Pancreas (tissue), 10 donors: ENCODE results near the gene HABP2. TPM values are rescaled to one million over a fixed set of nuclear protein-coding genes. Genes with fewer than 3 reads are reported as not detected.

ENCODE experiments used
- ATAC-seq, 4 donors: fragments of 200-7000 bp; cut with Tn5 transposase; one replicate each; pipeline versions ENCODE4 v1.8.0 to v1.9.1; 2020; ENCODE audit warnings: mild to moderate bottlenecking in 4 of 4, moderate library complexity in 4 of 4
- DNase-seq, 6 donors: peaks; one replicate each; pipeline ENCODE4 v3.0.0-alpha.2; 2020
- FAIRE-seq: peaks from 2 replicates; lab custom pipeline; 2012; peaks lifted over from hg19 to GRCh38; lab: Jason Lieb, UNC
- H3K27ac ChIP-seq, 4 donors: fragments of 200-600 bp; sonication (generic); 1 replicate in 3 of 4; 2 replicates in 1 of 4; pipeline versions ENCODE4 v1.5.0 to v1.8.0; 2020
- H3K27me3 ChIP-seq, 4 donors: fragments of 200-600 bp; one replicate each; pipeline ENCODE4 v1.8.0; 2021
- H3K36me3 ChIP-seq, 3 donors: fragments of 200-600 bp; sonication (generic) in 1 of 3; one replicate each; pipeline versions ENCODE4 v1.5.0 to v1.8.0; 2020 to 2021
- H3K4me1 ChIP-seq, 3 donors: fragments of 200-600 bp; one replicate each; pipeline ENCODE4 v1.8.0; 2021
- H3K4me3 ChIP-seq, 4 donors: fragments of 200-600 bp; sonication (generic) in 2 of 4; one replicate each; pipeline versions ENCODE4 v1.5.0 to v1.8.0; 2020 to 2021
- H3K9me3 ChIP-seq, 4 donors: fragments of 200-600 bp; one replicate each; pipeline ENCODE4 v1.8.0; 2021
- WGBS, 2 donors: extraction: QIAGEN DNeasy Blood & Tissue Kit; methylation state at CpG; one replicate each; pipeline ENCODE4 v1.1.7; 2013; 5-methylcytosine and 5-hydroxymethylcytosine counted together
- intact Hi-C, 3 donors: fragments of 100-400 bp; cut with DNase I; formaldehyde crosslinking; loops; one replicate each; pipeline versions ENCODE4 v1.11.1 to v1.14.2; 2022
- polyA plus RNA-seq, 2 donors: library from polyadenylated mRNA; stranded (reverse); fragments of 200-250 nt; gene quantifications; one replicate each; pipeline ENCODE4 v1.2.3, GENCODE V29; 2013
- total RNA-seq, 6 donors: library from RNA; stranded (reverse); fragmentation: NEBNext Ultra II Directional in 4 of 6; extraction: Animal tissue kit (Norgen Biotek cat#: 25700) in 4 of 6; gene quantifications; one replicate each; pipeline versions ENCODE4 v1.2.1 to v1.2.4, GENCODE V29; 2021 to 2023
- TF ChIP-seq, protein P1 (sequence below), 4 donors: fragments of 200-600 bp; sonication (generic) in 3 of 4; IDR thresholded peaks; one replicate each; pipeline versions ENCODE4 v1.5.0 to v1.8.0; 2021; ENCODE audit warnings: antibody characterized with exemption in 4 of 4
- donor health status: healthy with polysubstance abuse.
- donor health status: DM: no; HTN: no; CAD: no; lungs with moderate emphysema.
- donor health status: DM: no; HTN: no; CAD: no.
- donor health status: control.
- donor health status: control.
- donor health status: Bipolar disorder and iron deficiency.
- donor health status: DM: yes; HTN: yes; CAD: no.
- donor health status: DM: no; HTN: no; CAD: no.
- donor health status: DM: no; HTN: no; CAD: no.
- donor health status: DM: yes; HTN: yes; CAD: no.

Gene HABP2
- total and polyA plus RNA-seq, 8 donors, result 8.8 to 51.7 (median 14.0) TPM

DNA sequence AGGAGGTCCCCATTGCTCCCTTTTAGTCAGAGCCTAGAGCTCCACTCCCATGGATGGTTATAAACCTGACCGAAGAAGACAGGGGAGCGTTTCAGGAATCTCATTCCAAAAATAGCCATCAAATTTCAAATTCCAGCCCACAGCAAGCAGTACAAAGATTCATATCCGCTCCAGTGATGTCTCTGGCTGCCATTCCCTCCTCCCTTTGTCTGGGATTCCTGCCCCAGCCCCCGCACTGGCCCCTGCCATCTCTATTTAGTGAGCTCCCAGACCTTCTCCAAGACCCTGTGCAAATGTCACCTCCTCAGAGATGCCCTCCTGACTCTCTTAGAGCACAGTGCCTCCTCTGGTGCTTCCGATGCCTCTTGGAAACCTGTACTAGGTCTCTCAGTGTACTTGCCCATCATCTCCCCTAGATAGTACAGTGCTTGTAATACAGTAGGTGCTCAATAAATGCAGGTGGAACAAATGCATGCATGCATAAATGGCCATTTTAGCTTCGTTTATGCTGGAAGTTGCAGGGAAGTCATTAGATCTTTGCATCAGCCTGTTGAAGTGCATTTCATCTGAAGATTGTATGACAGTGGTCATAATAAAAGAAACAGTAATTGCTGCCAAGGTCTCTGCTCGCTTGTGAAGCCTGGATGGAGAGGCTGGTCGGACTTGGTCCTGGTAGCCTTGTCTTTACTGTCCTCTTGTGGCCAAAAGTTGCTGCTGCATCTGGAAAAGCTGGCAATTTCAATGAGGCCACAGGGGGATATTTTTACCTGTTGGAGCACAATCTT, 32.0 kb upstream of the HABP2 start:
- no peak overlapping the region for H3K27ac ChIP-seq
- ATAC-seq (peak; percentile 86 to 96 (median 93)), FAIRE-seq (peak; percentile 75), DNase-seq (peak in 5 of 6 donors; percentile 56 to 84 (median 68))
- no peaks in the 10 kb centered on the region for H3K9me3 ChIP-seq
- intact Hi-C loops, result loop anchor here in 1 of 3 donors (5.0 kb wide), 1 partner anchor 46 kb away; no protein-coding TSS in a partner anchor
- H3K36me3 ChIP-seq, result no peaks in the 10 kb centered on the region
- WGBS, 2 donors, result 46 to 52% methylated on average over 8 of the region's 8 CpGs
- TF ChIP-seq, protein P1, sequence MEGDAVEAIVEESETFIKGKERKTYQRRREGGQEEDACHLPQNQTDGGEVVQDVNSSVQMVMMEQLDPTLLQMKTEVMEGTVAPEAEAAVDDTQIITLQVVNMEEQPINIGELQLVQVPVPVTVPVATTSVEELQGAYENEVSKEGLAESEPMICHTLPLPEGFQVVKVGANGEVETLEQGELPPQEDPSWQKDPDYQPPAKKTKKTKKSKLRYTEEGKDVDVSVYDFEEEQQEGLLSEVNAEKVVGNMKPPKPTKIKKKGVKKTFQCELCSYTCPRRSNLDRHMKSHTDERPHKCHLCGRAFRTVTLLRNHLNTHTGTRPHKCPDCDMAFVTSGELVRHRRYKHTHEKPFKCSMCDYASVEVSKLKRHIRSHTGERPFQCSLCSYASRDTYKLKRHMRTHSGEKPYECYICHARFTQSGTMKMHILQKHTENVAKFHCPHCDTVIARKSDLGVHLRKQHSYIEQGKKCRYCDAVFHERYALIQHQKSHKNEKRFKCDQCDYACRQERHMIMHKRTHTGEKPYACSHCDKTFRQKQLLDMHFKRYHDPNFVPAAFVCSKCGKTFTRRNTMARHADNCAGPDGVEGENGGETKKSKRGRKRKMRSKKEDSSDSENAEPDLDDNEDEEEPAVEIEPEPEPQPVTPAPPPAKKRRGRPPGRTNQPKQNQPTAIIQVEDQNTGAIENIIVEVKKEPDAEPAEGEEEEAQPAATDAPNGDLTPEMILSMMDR (IDR thresholded peaks at IDR 0.05), result peak; percentile 86 to 94 (median 93)
- H3K4me3 ChIP-seq, result no peak overlapping the region
- H3K27me3 ChIP-seq, result no peaks in the 10 kb centered on the region
- H3K4me1 ChIP-seq, result peaks cover 0 to 4% (median 0%) of the 10 kb centered on the region in 3 donors

DNA sequence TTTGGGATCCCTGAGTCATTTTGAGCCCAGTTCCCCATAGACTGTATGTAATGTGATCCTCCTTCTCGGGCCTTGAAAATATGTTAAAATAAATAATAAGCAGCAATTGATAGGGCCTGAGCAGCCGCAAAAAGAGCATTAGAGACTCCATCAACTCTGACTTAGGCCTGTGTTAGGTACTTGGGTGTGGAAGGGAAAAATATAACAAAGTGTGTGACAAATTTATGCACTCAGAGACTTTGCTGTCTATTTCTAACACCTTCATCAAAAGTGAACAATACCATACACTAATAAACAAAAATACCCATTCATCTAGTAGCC, 31.4 kb upstream of the HABP2 start:
- intact Hi-C loops, result loop anchor here in 1 of 3 donors (5.0 kb wide), 1 partner anchor 46 kb away; no protein-coding TSS in a partner anchor
- whole genome bisulfite sequencing, 2 donors, result 49 to 52% methylated on average over 2 of the region's 2 CpGs
- no peak overlapping the region for H3K27ac ChIP-seq

DNA sequence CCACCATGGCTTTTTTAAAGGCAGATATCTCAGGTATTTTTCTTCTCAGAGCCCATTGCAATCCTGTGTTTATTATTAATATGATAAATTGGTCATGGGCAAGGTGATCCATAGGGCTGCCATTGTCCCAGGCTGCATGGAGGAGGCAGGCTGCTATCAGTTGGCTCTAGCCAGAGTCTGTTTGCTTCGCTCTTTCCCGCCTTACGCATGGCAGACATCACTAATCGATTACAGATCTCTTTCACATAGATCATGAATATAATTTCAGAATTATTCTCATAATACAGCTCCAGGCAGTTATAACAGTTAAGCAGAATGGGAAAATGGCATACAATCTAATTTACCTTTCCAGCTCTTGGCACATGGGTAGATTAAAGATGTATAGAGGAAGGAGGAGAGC, 30.4 kb upstream of the HABP2 start:
- Histone ChIP-seq H3K9me3 (no peaks in the 10 kb centered on the region), H3K4me1 (peaks cover 0 to 4% (median 0%) of the 10 kb centered on the region in 3 donors), H3K27me3 (no peaks in the 10 kb centered on the region), H3K27ac (no peak overlapping the region), H3K4me3 (no peak overlapping the region), H3K36me3 (no peaks in the 10 kb centered on the region)
- intact Hi-C loops, result loop anchor here in 1 of 3 donors (5.0 kb wide), 1 partner anchor 45 kb away; no protein-coding TSS in a partner anchor
- WGBS, 2 donors, result 71 to 72% methylated on average over 4 of the region's 4 CpGs
- ATAC-seq (no peak), DNase-seq (no peak), FAIRE-seq (no peak)
- TF ChIP-seq, protein P1 (IDR thresholded peaks at IDR 0.05), result no peak

More for the DNA sequence above, 31.4 kb upstream of the HABP2 start:
- H3K27me3 ChIP-seq, result no peaks in the 10 kb centered on the region
- TF ChIP-seq, protein P1 (IDR thresholded peaks at IDR 0.05), result peak in 1 of 4 donors; percentile 9
- FAIRE-seq (no peak), ATAC-seq (no peak), DNase-seq (no peak)
- H3K9me3 ChIP-seq, result no peaks in the 10 kb centered on the region
- H3K36me3 ChIP-seq, result no peaks in the 10 kb centered on the region
- H3K4me1 ChIP-seq, result peaks cover 0 to 4% (median 0%) of the 10 kb centered on the region in 3 donors
- H3K4me3 ChIP-seq, result no peak overlapping the region

DNA sequence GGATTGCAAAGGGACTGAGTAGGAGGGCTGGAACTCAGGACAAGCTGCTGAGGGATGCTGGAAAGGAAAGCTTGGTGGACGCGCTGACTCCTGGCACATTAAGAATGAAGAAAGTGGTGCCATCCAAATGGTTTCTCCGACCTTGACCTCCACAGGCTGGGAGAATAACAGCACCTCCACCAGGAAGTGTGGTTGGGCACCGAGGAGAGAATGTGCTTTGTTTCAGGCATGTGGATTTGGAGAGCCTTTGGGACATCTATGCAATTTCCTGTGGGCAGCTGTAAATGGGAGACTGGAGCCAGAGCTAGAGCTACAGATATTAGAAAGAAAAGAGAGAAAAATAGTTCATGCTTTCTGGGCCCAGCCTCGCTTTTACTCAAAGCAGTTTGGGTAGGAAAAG, 29.8 kb upstream of the HABP2 start:
- Histone ChIP-seq H3K27me3 (no peaks in the 10 kb centered on the region), H3K27ac (no peak overlapping the region), H3K4me3 (no peak overlapping the region), H3K9me3 (no peaks in the 10 kb centered on the region), H3K36me3 (no peaks in the 10 kb centered on the region), H3K4me1 (peaks cover 0 to 4% (median 0%) of the 10 kb centered on the region in 3 donors)
- ATAC-seq (no peak), FAIRE-seq (no peak), DNase-seq (no peak)
- 57 to 69% methylated on average over 5 of the region's 5 CpGs for WGBS, 2 donors
- intact Hi-C loops, result loop anchor here in 1 of 3 donors (5.0 kb wide), 1 partner anchor 44 kb away; no protein-coding TSS in a partner anchor
- TF ChIP-seq, protein P1 (IDR thresholded peaks at IDR 0.05), result no peak
